Memory B cell (primary cell): Measurements from ENCODE around the gene ZMAT5.

Experiments used
- ATAC-seq: fragments of 150-1000 bp; cut with Tn5 transposase; 2 replicates; pipeline ENCODE4 v1.10.0; 2021; ENCODE audit warnings: low read depth, mild to moderate bottlenecking, moderate library complexity
- DNase-seq, 2 donors: peaks; one replicate each; pipeline ENCODE4 v3.0.0; 2022; ENCODE audit warnings: low spot score in 2 of 2
- H3K27ac Mint-ChIP-seq: one replicate; pipeline ENCODE4 v1.8.0; 2022; ENCODE audit warnings: mild to moderate bottlenecking, moderate library complexity, mixed read lengths
- H3K27me3 Mint-ChIP-seq: one replicate; pipeline ENCODE4 v1.8.0; 2022; ENCODE audit warnings: mixed read lengths
- H3K36me3 Mint-ChIP-seq: one replicate; pipeline ENCODE4 v1.8.0; 2022; ENCODE audit warnings: mild to moderate bottlenecking, mixed read lengths
- H3K4me1 Mint-ChIP-seq: one replicate; pipeline ENCODE4 v1.8.0; 2022; ENCODE audit warnings: mixed read lengths
- H3K4me3 Mint-ChIP-seq: one replicate; pipeline ENCODE4 v1.8.0; 2022; ENCODE audit warnings: mild to moderate bottlenecking, moderate library complexity, mixed read lengths
- H3K9me3 Mint-ChIP-seq: one replicate; pipeline ENCODE4 v1.8.0; 2022; ENCODE audit warnings: mixed read lengths

The ZMAT5 gene

DNA sequence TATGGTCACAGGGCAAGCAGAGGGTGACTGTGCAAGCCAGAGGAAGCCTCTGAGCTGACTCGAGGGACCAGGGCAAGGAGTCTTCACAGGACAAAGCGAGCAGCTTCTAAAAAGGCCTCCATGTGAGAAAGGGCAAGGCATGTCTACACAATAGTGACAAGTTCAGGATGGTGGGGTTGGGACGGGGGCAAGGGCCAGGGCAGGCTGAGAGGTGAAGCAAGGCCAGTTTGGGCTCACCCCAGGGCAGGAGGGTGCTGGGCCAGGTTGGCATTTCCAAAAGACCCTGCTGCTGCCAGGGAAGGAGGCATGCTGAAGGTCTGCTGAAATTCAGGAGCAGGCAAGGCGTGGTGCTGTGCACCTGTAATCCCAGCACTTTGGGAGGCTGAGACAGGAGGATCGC, 59.3 kb downstream of the ZMAT5 start:
- ATAC-seq (no peak), DNase-seq (no peak)
- H3K9me3 Mint-ChIP-seq: no peaks in the 10 kb centered on the region
- H3K27me3 Mint-ChIP-seq: peaks cover 12% of the 10 kb centered on the region
- no peak overlapping the region for H3K27ac Mint-ChIP-seq
- H3K4me1 Mint-ChIP-seq: peaks cover 3% of the 10 kb centered on the region
- H3K36me3 Mint-ChIP-seq: no peaks in the 10 kb centered on the region
- no peak overlapping the region for H3K4me3 Mint-ChIP-seq

DNA sequence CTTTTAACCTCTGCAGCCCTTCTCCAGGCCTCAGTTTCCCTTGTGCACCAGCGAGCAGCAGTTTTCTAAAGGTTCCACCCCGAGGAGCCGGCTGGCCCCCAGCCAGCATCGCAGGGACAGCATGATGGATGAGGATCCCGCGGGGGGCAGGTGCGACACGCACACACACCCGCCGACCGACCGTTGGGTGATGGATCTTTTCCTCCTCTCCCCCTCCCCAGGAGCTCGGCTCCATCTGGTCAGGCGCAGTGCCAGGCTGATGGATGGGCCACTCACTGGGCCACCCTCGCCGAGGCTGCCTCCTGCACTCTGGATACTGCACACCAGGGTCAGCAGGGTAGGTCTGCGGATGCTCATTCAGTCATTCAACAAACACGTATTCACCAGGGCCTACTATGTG, 59.8 kb downstream of the ZMAT5 start:
- DNase-seq: no peak
- Mint-ChIP-seq H3K27ac (no peak overlapping the region), H3K9me3 (no peaks in the 10 kb centered on the region), H3K27me3 (peaks cover 11% of the 10 kb centered on the region), H3K4me3 (no peak overlapping the region), H3K4me1 (peaks cover 4% of the 10 kb centered on the region), H3K36me3 (no peaks in the 10 kb centered on the region)
- no peak for ATAC-seq

DNA sequence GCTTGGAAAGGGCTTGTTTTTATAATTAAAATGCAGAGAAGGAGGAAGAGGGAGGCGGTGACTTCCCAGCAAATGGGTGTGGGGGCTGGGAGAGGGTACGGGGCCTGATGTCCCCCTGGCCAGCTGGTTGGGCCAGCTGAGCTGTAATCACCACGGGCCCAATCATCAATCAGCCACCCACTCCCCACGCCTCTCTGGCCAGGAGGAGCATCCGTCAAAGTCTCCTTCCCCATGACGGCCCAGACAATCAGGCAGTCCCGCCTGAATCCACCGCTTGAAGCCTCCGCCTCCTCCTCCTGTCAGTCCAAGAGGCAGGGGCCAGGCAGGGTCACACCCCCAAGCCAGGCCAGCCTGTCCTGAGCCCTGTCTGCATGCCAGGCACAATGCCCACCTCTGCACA, 60.3 kb downstream of the ZMAT5 start:
- H3K27ac Mint-ChIP-seq: no peak overlapping the region
- no peak for DNase-seq
- H3K27me3 Mint-ChIP-seq: peaks cover 11% of the 10 kb centered on the region
- no peaks in the 10 kb centered on the region for H3K36me3 Mint-ChIP-seq
- no peak for ATAC-seq
- peaks cover 5% of the 10 kb centered on the region for H3K4me1 Mint-ChIP-seq
- no peaks in the 10 kb centered on the region for H3K9me3 Mint-ChIP-seq
- H3K4me3 Mint-ChIP-seq: no peak overlapping the region

DNA sequence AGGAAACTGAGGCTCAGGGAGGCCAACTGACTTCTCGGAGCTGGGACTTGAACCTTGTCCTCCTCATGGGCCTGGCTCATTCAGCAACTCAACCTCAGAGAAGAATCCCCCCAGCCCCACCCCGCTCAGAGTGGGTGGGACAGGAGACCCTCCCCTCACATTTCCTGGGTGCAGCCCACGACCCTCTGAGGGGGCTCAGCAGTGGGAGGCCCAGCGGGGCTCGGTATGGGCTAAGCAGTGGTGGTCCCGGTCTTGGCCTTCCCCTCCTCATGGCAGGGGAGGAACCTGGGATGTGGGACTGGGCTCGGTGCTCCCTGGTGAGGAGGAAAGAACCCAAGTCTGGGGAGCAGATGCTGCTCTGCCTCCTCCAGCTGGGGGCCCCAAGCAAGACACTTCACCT, 61.2 kb downstream of the ZMAT5 start:
- peaks cover 9% of the 10 kb centered on the region for H3K4me1 Mint-ChIP-seq

DNA sequence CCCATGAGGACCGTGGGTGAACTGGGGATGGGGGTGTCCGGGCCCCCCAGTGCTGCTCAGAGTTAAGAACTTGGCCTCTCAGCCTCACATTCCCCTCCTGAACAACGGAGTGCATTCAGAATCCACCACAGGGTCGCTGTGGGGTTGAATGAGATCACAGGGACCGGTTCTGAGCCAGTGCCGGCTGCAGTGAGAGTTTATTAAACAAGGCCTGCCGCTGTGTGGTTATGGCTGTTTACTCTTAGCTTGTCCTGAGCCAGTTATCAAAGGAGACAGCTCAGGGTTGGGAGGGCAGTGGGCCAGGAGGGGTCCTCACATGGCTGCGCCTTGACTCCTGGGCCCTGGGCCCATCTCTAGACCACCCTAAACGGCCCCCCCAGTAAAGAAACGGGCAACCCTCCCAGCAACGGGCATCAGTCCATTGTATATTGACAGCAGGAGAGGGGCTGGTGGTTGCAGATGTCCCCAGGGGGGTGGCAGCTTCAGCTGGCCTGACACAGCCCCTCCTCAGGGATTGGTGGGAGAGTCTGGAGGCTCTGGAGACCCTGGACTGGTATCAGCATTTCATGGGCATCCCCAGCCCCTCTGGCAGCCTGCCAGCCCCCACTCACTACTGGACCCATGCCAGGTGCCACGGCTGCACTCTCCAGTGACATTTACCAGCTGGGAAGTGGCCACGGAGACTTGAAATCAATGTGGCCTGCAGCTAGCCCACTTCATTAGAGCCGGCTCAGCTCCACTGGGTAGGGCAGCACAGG, 62.1 kb downstream of the ZMAT5 start:
- Mint-ChIP-seq H3K4me3 (no peak overlapping the region), H3K27ac (no peak overlapping the region), H3K27me3 (peaks cover 8% of the 10 kb centered on the region), H3K4me1 (peaks cover 9% of the 10 kb centered on the region), H3K36me3 (no peaks in the 10 kb centered on the region), H3K9me3 (no peaks in the 10 kb centered on the region)
- ATAC-seq (no peak), DNase-seq (no peak)

More for the DNA sequence above, 61.2 kb downstream of the ZMAT5 start:
- Mint-ChIP-seq H3K36me3 (no peaks in the 10 kb centered on the region), H3K9me3 (no peaks in the 10 kb centered on the region), H3K4me3 (no peak overlapping the region), H3K27ac (no peak overlapping the region), H3K27me3 (peaks cover 11% of the 10 kb centered on the region)
- ATAC-seq (no peak), DNase-seq (no peak)

DNA sequence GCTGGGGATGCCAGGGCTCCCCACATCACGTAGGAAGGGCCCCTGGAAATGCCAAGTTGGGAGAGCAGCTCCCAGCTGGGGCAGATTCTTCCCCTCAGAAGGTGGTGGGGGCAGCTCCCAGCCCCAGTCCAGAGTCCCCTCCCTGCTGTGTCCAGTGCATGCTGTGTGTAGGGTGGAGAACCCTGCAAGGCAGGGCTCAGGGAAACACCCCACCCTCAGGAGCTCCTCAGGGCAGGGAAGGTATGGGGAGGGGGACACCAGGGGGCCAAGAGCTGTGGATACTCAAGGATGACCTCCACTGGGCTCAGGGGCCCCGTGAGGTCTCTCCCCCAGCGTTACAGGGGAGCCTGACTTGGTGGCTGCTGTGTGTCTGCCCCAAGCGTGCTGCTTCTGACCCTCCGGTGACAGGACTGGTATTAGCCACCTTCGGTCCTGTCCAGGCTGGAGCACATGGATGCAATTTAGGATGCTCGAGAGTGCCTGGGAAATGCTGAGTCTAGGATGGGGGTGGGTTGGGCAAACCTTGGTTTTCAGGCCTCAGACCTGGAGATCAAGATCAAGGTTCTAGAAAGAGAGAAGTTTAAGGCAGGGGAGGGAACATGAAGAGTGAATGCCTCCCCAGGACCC, 63.1 kb downstream of the ZMAT5 start:
- H3K36me3 Mint-ChIP-seq: no peaks in the 10 kb centered on the region
- no peak overlapping the region for H3K4me3 Mint-ChIP-seq
- no peaks in the 10 kb centered on the region for H3K9me3 Mint-ChIP-seq
- H3K27me3 Mint-ChIP-seq: peaks cover 8% of the 10 kb centered on the region
- H3K27ac Mint-ChIP-seq: no peak overlapping the region
- ATAC-seq (no peak), DNase-seq (no peak)
- peaks cover 9% of the 10 kb centered on the region for H3K4me1 Mint-ChIP-seq

DNA sequence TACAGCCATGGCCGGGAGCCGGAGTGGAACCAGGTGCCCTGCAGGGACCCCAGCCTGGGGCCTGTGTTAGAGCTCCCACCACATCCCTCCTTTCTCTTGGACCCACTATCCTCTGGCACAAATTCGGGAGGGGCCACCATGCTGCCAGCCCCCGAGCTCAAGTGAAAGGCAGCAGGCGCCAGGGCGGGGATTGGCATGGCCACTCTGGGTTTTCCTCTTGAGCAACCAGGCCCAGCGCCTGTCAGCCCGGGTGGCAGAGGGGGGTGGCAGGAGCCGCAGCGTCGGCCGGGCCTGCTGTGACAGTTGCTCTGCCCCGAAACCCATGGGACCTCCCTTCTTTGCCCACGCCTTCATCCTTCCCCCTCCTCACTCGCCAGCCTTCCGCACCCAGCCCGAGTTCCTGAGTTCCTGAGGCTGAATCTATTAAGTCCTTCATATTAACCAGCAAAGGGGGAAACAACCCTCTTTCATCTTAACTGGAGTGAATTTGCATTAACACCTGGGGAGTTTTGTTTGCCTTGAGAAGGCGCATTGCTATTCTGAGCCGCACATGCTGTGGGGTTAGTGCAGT, 63.8 kb downstream of the ZMAT5 start:
- no peak for DNase-seq
- H3K9me3 Mint-ChIP-seq: no peaks in the 10 kb centered on the region

DNA sequence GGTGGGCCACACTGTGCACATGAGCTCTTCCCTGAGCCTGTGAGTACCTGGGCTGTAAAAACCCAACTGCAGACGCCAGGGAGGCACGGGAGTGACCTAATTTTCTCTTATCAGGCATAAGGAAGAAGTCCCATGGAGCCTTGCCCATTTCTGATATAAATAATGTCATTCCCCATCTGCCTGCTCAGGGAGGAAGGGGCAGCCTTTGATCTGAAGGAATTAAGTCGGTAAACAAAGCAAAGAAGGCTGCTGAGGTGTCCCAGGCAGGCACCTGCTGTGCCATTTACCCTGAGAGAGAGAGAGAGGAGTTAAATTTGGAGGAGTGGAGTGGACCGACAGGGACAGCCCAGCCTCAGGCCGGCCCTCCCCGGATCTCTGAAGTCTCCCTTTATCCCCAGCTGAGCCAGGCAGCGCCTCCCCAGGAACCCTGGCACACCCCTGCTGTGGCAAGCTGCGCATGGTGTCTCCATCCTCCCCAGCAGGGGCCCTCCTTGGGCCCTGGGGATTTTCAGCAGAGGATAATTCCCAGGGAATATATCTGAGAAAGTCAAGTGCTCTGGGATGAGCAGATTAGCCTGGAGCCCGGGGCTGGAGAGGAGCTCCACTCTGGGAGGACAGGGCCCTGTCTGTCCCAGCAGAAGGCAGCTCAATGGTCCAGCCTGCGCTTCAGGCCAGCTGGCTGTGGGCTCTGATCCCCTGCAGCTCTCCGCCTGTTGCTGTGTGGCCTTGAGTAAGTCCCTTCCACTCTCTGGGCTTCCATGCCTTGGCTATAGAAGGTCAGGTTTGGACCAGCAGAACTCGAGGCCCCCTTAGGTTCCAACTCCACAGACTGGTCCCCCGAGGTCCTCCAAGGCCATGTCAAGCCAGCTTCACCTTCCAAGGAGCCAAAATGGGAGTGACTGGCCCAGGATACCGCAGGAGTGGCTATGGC, 64.5 kb downstream of the ZMAT5 start:
- Mint-ChIP-seq H3K4me1 (peaks cover 9% of the 10 kb centered on the region), H3K27me3 (peaks cover 4% of the 10 kb centered on the region), H3K36me3 (peaks cover 5% of the 10 kb centered on the region), H3K9me3 (no peaks in the 10 kb centered on the region), H3K4me3 (no peak overlapping the region), H3K27ac (no peak overlapping the region)
- ATAC-seq (no peak), DNase-seq (no peak)

More for the DNA sequence above, 63.8 kb downstream of the ZMAT5 start:
- H3K27ac Mint-ChIP-seq: no peak overlapping the region
- H3K4me1 Mint-ChIP-seq: peaks cover 9% of the 10 kb centered on the region
- peaks cover 7% of the 10 kb centered on the region for H3K27me3 Mint-ChIP-seq
- peak; percentile 57 for ATAC-seq
- peaks cover 2% of the 10 kb centered on the region for H3K36me3 Mint-ChIP-seq
- H3K4me3 Mint-ChIP-seq: peak overlapping the region; percentile 69

DNA sequence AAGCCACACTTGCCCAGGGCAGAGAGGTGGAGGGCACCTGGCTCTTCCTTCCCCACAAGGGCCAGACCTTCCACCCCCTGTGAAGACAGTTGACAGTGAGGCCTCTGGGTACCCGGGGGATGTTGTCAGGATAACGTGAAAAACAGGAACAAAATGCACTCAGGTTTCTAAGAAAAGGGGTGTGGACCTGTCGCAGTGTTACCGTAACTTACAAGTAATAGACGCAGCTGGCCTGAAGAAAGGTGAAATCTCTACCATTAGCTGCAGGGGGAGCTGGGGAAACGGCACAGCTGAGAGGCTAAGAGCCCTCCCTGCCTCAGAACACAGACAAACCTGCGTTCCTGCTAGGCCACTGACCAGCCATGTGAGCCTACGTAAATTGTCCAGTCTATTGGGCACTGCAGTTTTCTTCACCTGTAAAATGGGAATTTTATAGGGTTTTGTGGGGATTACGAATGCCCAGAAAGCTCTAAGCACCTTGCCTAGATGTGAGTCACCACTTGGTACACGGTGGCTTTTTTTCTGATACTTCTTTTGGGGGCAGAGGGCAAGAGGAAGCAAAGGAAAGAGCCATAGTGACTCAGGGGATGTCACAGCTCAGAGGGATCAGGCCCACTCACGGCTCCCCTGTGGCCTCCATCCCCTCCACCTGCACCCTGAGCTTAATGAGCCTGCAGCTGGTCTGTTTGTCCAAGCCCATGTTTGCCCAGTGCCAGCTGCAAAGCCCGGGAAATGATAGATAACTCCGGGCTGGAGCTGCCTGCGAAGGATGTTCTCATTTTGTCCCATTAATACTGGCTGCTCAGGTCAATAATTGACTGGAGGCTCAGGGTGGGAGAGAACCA, 65.4 kb downstream of the ZMAT5 start:
- no peak overlapping the region for H3K4me3 Mint-ChIP-seq
- ATAC-seq (peak; percentile 69), DNase-seq (no peak)
- H3K4me1 Mint-ChIP-seq: peaks cover 9% of the 10 kb centered on the region
- H3K9me3 Mint-ChIP-seq: no peaks in the 10 kb centered on the region
- no peak overlapping the region for H3K27ac Mint-ChIP-seq
- peaks cover 1% of the 10 kb centered on the region for H3K27me3 Mint-ChIP-seq
- peaks cover 8% of the 10 kb centered on the region for H3K36me3 Mint-ChIP-seq

DNA sequence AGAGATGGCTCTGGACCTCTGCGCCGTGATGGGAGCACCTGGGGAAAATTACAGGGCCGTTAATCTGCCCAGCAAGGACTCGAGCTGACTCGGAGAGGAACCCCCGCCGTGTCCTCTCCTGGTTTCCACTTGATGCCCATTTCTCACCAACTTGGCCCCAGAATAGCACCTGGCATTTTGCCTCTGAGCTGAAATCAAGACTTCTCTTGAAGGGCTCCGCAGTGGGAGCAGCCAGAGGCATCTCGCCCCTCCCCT, 66.0 kb downstream of the ZMAT5 start:
- no peaks in the 10 kb centered on the region for H3K9me3 Mint-ChIP-seq
- DNase-seq (no peak), ATAC-seq (no peak)
- peaks cover 13% of the 10 kb centered on the region for H3K36me3 Mint-ChIP-seq
- peaks cover 9% of the 10 kb centered on the region for H3K4me1 Mint-ChIP-seq
- no peak overlapping the region for H3K4me3 Mint-ChIP-seq
- H3K27me3 Mint-ChIP-seq: peaks cover 1% of the 10 kb centered on the region
- H3K27ac Mint-ChIP-seq: no peak overlapping the region

DNA sequence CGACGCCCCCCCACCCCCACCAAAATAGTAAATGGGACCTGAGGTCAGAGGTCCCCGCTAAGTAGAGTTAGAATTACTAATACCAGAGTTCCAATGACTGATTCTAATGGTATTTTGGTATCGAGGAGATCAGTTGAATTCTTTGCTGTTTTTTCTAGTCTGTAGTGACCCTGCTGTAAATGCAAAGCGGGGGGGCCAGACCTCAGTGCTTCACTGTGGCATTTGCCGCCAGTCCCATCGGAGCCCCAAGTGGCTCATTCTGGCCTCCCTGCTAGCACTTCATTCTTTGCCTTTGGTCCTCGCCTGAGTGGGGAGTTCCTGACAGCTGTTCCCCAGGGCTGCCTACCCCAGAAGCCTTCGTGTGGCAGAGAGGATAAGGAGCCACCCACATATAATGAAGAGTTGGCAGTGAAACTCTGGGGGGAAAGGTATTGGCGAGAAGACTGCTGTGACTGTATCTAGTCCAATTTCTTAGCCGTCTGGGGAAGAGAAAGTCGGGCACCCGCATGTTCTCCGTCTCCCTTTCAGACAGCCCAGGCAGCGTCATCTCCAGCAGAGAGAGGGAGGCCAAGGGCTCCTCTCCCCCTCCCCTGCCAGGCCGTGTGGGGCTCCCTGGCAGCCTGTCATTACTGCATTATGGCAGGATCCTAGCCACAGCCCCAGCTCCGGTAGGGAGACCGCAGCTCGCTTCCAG, 66.5 kb downstream of the ZMAT5 start:
- Mint-ChIP-seq H3K36me3 (peaks cover 18% of the 10 kb centered on the region), H3K4me3 (no peak overlapping the region), H3K27ac (no peak overlapping the region), H3K4me1 (peaks cover 9% of the 10 kb centered on the region), H3K27me3 (peaks cover 1% of the 10 kb centered on the region), H3K9me3 (no peaks in the 10 kb centered on the region)
- no peak for DNase-seq
- ATAC-seq: no peak

DNA sequence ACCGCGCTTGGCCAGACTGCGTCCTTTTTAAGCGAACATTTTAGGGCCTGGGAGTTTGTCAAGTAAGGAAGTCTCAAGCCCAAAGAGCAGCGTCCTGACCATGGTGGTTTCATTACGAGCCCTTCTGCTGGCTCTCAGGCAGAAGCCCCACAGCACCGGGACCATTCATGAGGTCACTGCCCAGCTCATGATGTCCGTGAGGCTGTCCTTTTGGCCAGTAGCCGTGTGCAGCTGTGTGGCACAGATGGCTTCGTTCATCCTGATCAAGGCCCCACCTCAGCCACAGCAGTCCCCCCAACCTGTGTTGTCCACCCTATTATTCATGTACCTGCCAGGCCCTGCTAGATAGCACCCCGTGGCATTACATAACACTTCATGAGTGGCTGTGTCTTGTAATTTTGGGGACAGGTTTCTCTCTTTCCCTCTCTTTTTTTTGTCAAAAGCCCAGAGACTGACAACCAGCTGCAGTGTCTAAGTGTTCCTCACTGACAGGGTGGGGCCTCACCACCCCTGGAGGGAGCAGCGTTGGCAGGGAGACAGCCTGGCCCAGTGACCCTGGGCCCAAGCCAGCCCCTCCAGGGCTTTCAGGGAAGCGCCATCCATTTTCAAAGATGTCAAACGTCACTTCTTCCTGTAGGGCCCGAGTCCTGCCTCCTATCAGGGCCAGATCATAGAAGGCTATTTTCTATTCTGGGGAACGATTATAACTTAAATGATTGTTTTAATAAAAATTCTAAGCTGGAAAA, 68.8 kb downstream of the ZMAT5 start:
- no peak for DNase-seq
- Mint-ChIP-seq H3K4me3 (no peak overlapping the region), H3K36me3 (peaks cover 26% of the 10 kb centered on the region), H3K27me3 (peaks cover 1% of the 10 kb centered on the region), H3K4me1 (peaks cover 6% of the 10 kb centered on the region), H3K9me3 (no peaks in the 10 kb centered on the region), H3K27ac (no peak overlapping the region)
- no peak for ATAC-seq
